Stimulated activated effector memory CD8-positive, alpha-beta T cell treated with anti-CD3 and anti-CD28 coated beads, Interleukin-12 subunit alpha, Interleukin-12 subunit beta, amount 100 ng/mL, for 72 hours (primary cell): Measurements from ENCODE around the gene CRABP2.
A peak's percentile ranks its signal among the peaks of the same experiment; 100 is the strongest.

ENCODE experiments used
- ATAC-seq: fragments of 150-1000 bp; cut with Tn5 transposase; 2 replicates; pipeline ENCODE4 v1.10.0; 2021
- DNase-seq, 2 donors: peaks; one replicate each; pipeline ENCODE4 v3.0.0; 2021 to 2022; ENCODE audit warnings: low spot score in 2 of 2
- H3K27ac Mint-ChIP-seq: one replicate; pipeline ENCODE4 v1.8.0; 2022; ENCODE audit warnings: mild to moderate bottlenecking, mixed read lengths
- H3K36me3 Mint-ChIP-seq: one replicate; pipeline ENCODE4 v1.8.0; 2022; ENCODE audit warnings: mild to moderate bottlenecking, mixed read lengths
- H3K4me1 Mint-ChIP-seq: one replicate; pipeline ENCODE4 v1.8.0; 2022; ENCODE audit warnings: mixed read lengths
- H3K4me3 Mint-ChIP-seq: one replicate; pipeline ENCODE4 v1.8.0; 2022; ENCODE audit warnings: mild to moderate bottlenecking, mixed read lengths
- H3K9me3 Mint-ChIP-seq: one replicate; pipeline ENCODE4 v1.8.0; 2022; ENCODE audit warnings: mixed read lengths

CRABP2 gene

GRCh38 chr1:156705321-156705917 is at the start of gene CRABP2:
Gene CRABP2, minus strand, starts transcription at chr1:156705583. Its CDS starts 137 bp downstream, at chr1:156705446.
- Mint-ChIP-seq H3K4me3 (peak within 1 kb of the TSS; percentile 89), H3K4me1 (peaks cover 33% of the 10 kb centered on the region), H3K36me3 (peaks cover 7% of the 10 kb centered on the region), H3K9me3 (no peaks in the 10 kb centered on the region), H3K27ac (peak within 1 kb of the TSS; percentile 95)
- ATAC-seq (peak; percentile 60), DNase-seq (no peak)

- no peak overlapping the region for H3K27ac Mint-ChIP-seq
- DNase-seq (no peak), ATAC-seq (no peak)
- H3K36me3 Mint-ChIP-seq: peaks cover 34% of the 10 kb centered on the region
- H3K4me3 Mint-ChIP-seq: no peak overlapping the region
- H3K4me1 Mint-ChIP-seq: peaks cover 30% of the 10 kb centered on the region
- no peaks in the 10 kb centered on the region for H3K9me3 Mint-ChIP-seq
Observed at GRCh38 chr1:156754219-156754618, 48.8 kb upstream of the CRABP2 start.

DNA sequence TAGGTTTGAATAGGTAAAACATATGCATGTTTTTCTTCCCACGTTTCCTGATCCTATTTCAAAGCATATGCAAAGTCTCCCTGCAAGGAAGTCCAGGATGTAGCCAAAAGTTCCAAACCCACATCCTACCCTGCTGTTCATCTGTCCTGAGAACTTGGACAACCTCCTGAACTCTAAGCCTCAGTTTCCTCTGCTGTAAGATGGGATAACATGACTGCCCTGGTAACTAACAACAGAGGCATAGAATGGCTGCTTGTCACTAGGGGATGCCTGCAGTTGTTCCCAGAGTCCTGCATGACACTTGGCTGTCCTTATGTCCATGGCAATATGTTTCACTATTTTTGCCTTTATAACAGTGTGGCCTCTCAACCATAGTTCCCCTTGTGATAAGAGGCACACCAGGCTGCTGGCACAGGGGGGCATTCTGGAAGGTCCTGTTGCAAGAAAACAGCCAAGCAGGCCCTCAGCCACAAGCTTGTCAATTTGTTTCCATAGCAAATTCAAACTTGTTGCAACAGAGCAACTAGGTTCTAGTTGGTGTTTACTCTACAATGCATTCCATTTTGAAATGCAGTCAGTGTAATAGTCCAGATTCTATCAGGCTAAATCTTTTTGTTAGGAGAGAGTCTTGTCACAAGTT is 47.6 kb upstream of the CRABP2 start:
- H3K4me1 Mint-ChIP-seq: peaks cover 38% of the 10 kb centered on the region

DNA sequence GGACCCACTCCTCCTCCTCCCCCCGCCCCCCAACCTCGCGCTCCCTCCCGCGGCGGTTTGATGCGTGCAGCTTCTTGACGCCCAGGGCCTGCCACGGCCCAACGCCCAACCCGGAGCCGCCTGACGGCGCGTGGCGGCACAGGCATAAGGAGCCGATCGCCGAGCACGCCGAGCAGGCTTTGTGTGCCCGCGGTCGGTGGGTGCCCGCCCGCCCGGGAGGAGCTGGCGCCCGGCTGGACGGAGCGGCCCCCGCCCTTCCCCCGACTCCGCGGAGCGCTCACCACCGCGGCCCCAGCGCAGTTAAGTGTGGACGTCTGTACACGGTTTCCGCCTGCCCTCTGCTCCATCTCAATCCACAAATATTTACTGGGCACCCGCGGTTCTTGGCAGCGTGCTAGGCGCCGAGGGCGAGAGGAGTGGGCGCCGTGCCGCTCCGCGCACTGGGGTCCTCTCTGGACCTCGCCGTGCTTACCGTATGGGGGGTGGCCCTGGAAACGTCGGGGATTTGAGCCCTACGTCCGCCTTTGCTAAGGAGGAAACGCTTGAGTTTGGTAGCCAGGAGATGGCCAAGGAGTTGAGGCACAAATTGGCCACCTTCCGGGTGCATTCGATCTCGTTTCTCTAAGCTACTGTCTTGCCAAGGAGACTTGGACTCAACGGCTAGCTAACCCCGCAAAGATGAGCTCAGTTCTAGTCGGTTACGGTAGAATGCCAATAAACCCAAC is 46.5 kb upstream of the CRABP2 start:
- Mint-ChIP-seq H3K27ac (peak overlapping the region; percentile 98), H3K9me3 (no peaks in the 10 kb centered on the region), H3K4me3 (peak overlapping the region; percentile 87), H3K36me3 (peaks cover 51% of the 10 kb centered on the region), H3K4me1 (peaks cover 48% of the 10 kb centered on the region)
- DNase-seq (peak; percentile 88 to 93), ATAC-seq (peak; percentile 90)

More for the DNA sequence above, 47.6 kb upstream of the CRABP2 start:
- H3K36me3 Mint-ChIP-seq: peaks cover 43% of the 10 kb centered on the region
- H3K27ac Mint-ChIP-seq: peak overlapping the region; percentile 98
- no peaks in the 10 kb centered on the region for H3K9me3 Mint-ChIP-seq
- peak overlapping the region; percentile 87 for H3K4me3 Mint-ChIP-seq
- no peak for ATAC-seq
- DNase-seq: no peak

- DNase-seq (no peak), ATAC-seq (no peak)
- no peaks in the 10 kb centered on the region for H3K9me3 Mint-ChIP-seq
- peak within 1 kb of the TSS; percentile 98 for H3K27ac Mint-ChIP-seq
- peak within 1 kb of the TSS; percentile 87 for H3K4me3 Mint-ChIP-seq
- peaks cover 53% of the 10 kb centered on the region for H3K4me1 Mint-ChIP-seq
- peaks cover 56% of the 10 kb centered on the region for H3K36me3 Mint-ChIP-seq
Observed at GRCh38 chr1:156751451-156751756, 46.0 kb upstream of the CRABP2 start, which contains the start of gene HDGF. Gene HDGF, minus strand, starts transcription at chr1:156751675. Its CDS starts 246 bp downstream, at chr1:156751429.

- DNase-seq (peak in 1 of 2 donors; percentile 72), ATAC-seq (peak; percentile 50)
- Mint-ChIP-seq H3K9me3 (no peaks in the 10 kb centered on the region), H3K27ac (peak overlapping the region; percentile 98), H3K4me3 (peak overlapping the region; percentile 87), H3K36me3 (peaks cover 61% of the 10 kb centered on the region), H3K4me1 (peaks cover 58% of the 10 kb centered on the region)
Observed at GRCh38 chr1:156750711-156751450, 45.5 kb upstream of the CRABP2 start.

DNA sequence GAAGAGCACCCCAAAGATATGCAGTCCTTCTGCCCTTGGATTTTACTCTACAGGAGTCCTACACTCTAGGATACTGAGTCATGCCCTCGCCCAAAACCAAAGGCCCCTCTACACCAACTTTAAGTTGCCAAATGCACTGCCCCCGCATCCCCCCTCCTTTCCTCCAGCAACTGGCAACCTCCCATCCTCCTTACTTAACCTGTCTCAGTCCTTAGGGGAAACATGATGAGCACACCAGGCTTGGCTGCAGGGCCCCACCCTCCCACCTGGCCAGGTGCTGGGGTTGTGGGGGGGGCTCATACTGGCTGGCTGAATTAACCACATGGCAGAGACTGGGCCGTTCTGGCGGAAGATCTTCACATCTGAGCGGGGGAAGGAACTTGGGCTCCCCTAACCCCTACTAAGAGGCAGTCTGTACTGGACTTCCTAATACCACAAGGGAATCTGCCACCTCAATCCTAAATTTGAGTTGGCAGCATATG is 44.8 kb upstream of the CRABP2 start:
- ATAC-seq (peak; percentile 11), DNase-seq (no peak)
- peaks cover 67% of the 10 kb centered on the region for H3K36me3 Mint-ChIP-seq
- H3K4me1 Mint-ChIP-seq: peaks cover 64% of the 10 kb centered on the region
- peak overlapping the region; percentile 87 for H3K4me3 Mint-ChIP-seq
- H3K27ac Mint-ChIP-seq: peak overlapping the region; percentile 98
- no peaks in the 10 kb centered on the region for H3K9me3 Mint-ChIP-seq

- no peaks in the 10 kb centered on the region for H3K9me3 Mint-ChIP-seq
- ATAC-seq (no peak), DNase-seq (no peak)
- peak overlapping the region; percentile 87 for H3K4me3 Mint-ChIP-seq
- H3K4me1 Mint-ChIP-seq: peaks cover 66% of the 10 kb centered on the region
- peak overlapping the region; percentile 98 for H3K27ac Mint-ChIP-seq
- H3K36me3 Mint-ChIP-seq: peaks cover 69% of the 10 kb centered on the region
Observed at GRCh38 chr1:156749419-156750118, 44.2 kb upstream of the CRABP2 start.

GRCh38 chr1:156748670-156749418 is 43.5 kb upstream of the CRABP2 start:
- ATAC-seq: no peak
- peaks cover 76% of the 10 kb centered on the region for H3K36me3 Mint-ChIP-seq

DNA sequence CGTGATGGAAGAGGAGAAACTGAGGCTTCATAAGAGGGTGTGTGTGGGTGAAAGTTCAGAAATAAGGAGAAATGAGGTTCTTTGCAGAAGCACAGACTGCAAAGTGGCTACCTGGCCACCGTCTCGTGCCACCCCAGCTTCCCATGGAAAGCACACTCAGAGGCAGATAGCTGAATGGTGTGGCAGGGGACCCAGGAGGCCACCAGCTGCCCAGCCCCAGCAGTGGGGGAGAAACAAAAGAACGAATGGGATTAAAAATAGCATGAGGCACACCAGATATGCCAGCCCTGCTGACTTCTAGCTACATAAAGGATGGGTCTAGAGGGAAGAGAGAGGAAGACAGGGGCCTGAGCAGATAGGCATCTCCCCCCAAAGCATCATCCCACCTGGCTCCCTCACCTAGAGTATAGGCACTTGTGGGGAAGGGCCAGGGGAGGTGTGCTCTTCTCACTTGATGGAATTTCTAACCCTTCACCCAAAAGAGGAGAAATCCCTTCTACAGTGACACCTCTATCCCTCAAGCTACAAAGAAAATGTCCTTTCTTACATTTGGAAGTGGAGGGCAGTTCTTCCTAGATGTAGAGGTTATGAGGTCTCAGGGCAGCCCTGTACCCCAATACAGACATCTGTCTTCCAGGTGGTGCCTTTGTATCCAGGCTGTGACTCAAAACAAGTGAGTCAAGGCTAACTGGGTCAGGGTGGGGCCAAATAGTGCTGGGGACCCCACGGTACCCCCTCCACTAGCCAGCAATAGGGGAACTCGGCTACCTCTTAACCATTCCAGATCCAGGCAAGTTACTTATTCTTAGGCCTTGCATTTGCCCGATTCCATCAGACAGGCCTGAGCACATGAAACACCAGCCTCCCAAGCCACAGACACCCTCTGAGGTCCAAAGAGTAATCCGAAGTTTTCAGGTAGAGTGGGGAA is 42.6 kb upstream of the CRABP2 start:
- ATAC-seq (no peak), DNase-seq (no peak)
- Mint-ChIP-seq H3K36me3 (peaks cover 83% of the 10 kb centered on the region), H3K4me3 (peak overlapping the region; percentile 87), H3K27ac (peak overlapping the region; percentile 98), H3K4me1 (peaks cover 81% of the 10 kb centered on the region), H3K9me3 (no peaks in the 10 kb centered on the region)

More at GRCh38 chr1:156748670-156749418, 43.5 kb upstream of the CRABP2 start:
- H3K9me3 Mint-ChIP-seq: no peaks in the 10 kb centered on the region
- no peak for DNase-seq
- peak overlapping the region; percentile 98 for H3K27ac Mint-ChIP-seq
- peak overlapping the region; percentile 87 for H3K4me3 Mint-ChIP-seq
- H3K4me1 Mint-ChIP-seq: peaks cover 73% of the 10 kb centered on the region

DNA sequence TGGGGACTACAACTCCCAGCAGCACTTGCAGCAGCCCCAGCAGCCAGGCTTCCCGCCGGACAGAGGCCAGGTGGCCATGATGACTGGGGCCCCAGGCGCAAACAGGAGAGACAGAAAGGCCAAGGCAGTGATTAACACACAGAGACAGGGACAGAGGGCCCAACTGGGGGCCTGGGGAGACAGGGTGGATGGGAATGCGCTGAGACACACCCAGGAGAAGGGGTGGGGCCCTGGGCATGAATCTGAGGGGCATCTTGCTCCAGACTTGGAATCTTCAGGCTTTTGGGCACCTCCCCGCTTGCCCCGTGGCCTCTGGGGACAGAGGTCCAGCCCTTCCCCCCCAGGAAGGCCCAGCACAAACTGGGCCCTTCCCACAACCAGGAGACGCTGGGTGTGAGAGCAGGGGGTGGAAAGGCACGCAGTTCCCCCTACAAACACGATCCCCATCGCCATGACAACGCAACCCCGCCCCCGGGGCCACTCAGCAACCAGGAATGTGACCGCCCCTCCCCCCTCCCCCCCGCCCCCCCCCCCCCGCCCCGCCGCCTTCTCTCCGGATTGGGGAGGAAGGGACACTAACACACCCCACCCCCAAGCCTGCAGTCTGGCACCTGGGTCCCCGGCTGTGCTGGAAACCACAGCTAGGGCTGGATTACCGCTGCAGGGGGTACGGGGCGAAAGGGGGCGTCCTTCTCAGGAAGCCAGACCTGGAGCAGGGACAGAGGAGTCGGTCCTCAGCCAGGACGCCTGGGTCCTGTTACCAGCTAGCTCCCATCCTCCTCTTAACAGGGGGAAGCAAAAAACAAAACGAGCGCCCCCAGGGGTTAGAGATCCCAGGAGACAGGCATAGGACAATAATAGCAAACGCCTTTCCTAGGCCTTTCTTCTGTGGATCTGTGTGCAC is 41.6 kb upstream of the CRABP2 start:
- peak in 1 of 2 donors; percentile 71 for DNase-seq
- peaks cover 87% of the 10 kb centered on the region for H3K36me3 Mint-ChIP-seq
- H3K4me1 Mint-ChIP-seq: peaks cover 86% of the 10 kb centered on the region
- H3K27ac Mint-ChIP-seq: peak overlapping the region; percentile 98
- peak; percentile 38 for ATAC-seq
- no peaks in the 10 kb centered on the region for H3K9me3 Mint-ChIP-seq
- H3K4me3 Mint-ChIP-seq: peak overlapping the region; percentile 87

GRCh38 chr1:156746406-156746727 is 41.0 kb upstream of the CRABP2 start:
- Mint-ChIP-seq H3K4me3 (peak overlapping the region; percentile 87), H3K4me1 (peaks cover 92% of the 10 kb centered on the region), H3K36me3 (peaks cover 87% of the 10 kb centered on the region), H3K27ac (peak overlapping the region; percentile 98), H3K9me3 (no peaks in the 10 kb centered on the region)
- ATAC-seq: no peak
- no peak for DNase-seq
